A549 (cell line): ENCODE results near the gene MRPL44. TPM values are rescaled to one million over a fixed set of nuclear protein-coding genes. Genes with fewer than 3 reads are reported as not detected.

Experiments
- ATAC-seq, 2 experiments: fragments of 200-7000 bp in 1 of 2; fragments of >200 bp in 1 of 2; cut with Nextera tagmentation in 1 of 2; cut with Tn5 transposase in 1 of 2; 3 replicates each; pipeline versions ENCODE4 v1.8.0 to v1.9.1; 2018 to 2020; ENCODE audit warnings: mild to moderate bottlenecking in 1 of 2, moderate library complexity in 1 of 2
- CTCF ChIA-PET: fragments of 300-600 bp; sonication (Branson Sonifier 250); formaldehyde crosslinking; extraction: SDS; loops from one replicate; lab custom pipeline; 2021; ENCODE audit warnings: antibody characterized with exemption, inconsistent platforms; lab: Yijun Ruan, JAX
- POLR2A ChIA-PET: fragments of 350-600 bp; formaldehyde crosslinking; extraction: SDS; loops from one replicate; lab custom pipeline; 2021; ENCODE audit warnings: antibody characterized with exemption, inconsistent platforms; lab: Yijun Ruan, JAX
- DNase-seq, 2 experiments: peaks; one replicate each; pipeline versions ENCODE4 v3.0.0 to v3.0.0-alpha.2; 2011 to 2016; ENCODE audit warnings: low read depth in 1 of 2, low spot score in 1 of 2
- FAIRE-seq: peaks from 2 replicates; lab custom pipeline; 2011; peaks lifted over from hg19 to GRCh38; lab: Jason Lieb, UNC
- H3K27ac ChIP-seq, 2 experiments: fragments of >200 bp; sonication (Bioruptor Twin); formaldehyde crosslinking; 3 replicates each; pipeline ENCODE4 v1.5.1; 2016 to 2017
- H3K4me1 ChIP-seq: fragments of >200 bp; sonication (Bioruptor Twin); formaldehyde crosslinking; 3 replicates; pipeline ENCODE4 v1.6.1; 2016
- H3K4me2 ChIP-seq: fragments of >200 bp; sonication (Bioruptor Twin); formaldehyde crosslinking; 3 replicates; pipeline ENCODE4 v1.6.1; 2016
- H3K4me3 ChIP-seq: fragments of >200 bp; sonication (Bioruptor Twin); formaldehyde crosslinking; 3 replicates; pipeline ENCODE4 v1.5.1; 2016
- H3K9me3 ChIP-seq: fragments of >200 bp; sonication (Bioruptor Twin); formaldehyde crosslinking; 3 replicates; pipeline ENCODE4 v1.6.1; 2016
- BCL3 ChIP-seq: fragments of >200 bp; sonication (Bioruptor Twin); formaldehyde crosslinking; IDR thresholded peaks from 3 replicates; pipeline ENCODE4 v1.6.1; 2016
- CBX2 ChIP-seq: fragments of 200-600 bp; sonication (generic); IDR thresholded peaks from 2 replicates; pipeline ENCODE4 v1.6.1; 2016; ENCODE audit warnings: low read depth, mild to moderate bottlenecking, borderline replicate concordance
- CBX8 ChIP-seq: fragments of 200-600 bp; sonication (generic); IDR thresholded peaks from 2 replicates; pipeline ENCODE4 v1.6.1; 2016
- ELK1 ChIP-seq: fragments of 150-350 bp; IDR thresholded peaks from 2 replicates; pipeline ENCODE4 v1.6.1; 2014; ENCODE audit warnings: low read depth, mild to moderate bottlenecking, low read length
- HEYL ChIP-seq: fragments of 250-450 bp; sonication (Bioruptor Pico); IDR thresholded peaks from 2 replicates; pipeline ENCODE4 v1.8.0; 2021; ENCODE audit warnings: mild to moderate bottlenecking, moderate library complexity
- KDM1A ChIP-seq: fragments of 200-600 bp; sonication (generic); IDR thresholded peaks from 2 replicates; pipeline ENCODE4 v1.6.1; 2016; ENCODE audit warnings: low read depth, mild to moderate bottlenecking
- MAFK ChIP-seq: fragments of 450-650 bp; IDR thresholded peaks from 2 replicates; pipeline ENCODE4 v1.6.1; 2014; ENCODE audit not compliant: partially characterized antibody
- NFE2L2 ChIP-seq: fragments of 150-350 bp; conservative IDR thresholded peaks from 2 replicates; pipeline ENCODE4 v1.6.1; 2014; ENCODE audit warnings: low read length
- NPAS2 ChIP-seq: fragments of 250-450 bp; sonication (Bioruptor Pico); IDR thresholded peaks from 2 replicates; pipeline ENCODE4 v1.8.0; 2022; ENCODE audit warnings: mild to moderate bottlenecking, moderate library complexity, borderline replicate concordance
- PHF8 ChIP-seq: fragments of 200-600 bp; sonication (generic); IDR thresholded peaks from 2 replicates; pipeline ENCODE4 v1.6.1; 2016; ENCODE audit warnings: low read depth, mild to moderate bottlenecking, antibody characterized with exemption, moderate library complexity, borderline replicate concordance
- REST ChIP-seq: fragments of 200-600 bp; sonication (generic); IDR thresholded peaks from 2 replicates; pipeline ENCODE4 v1.6.1; 2016; ENCODE audit warnings: antibody characterized with exemption, mild to moderate bottlenecking, moderate library complexity
- ZFP36 ChIP-seq: fragments of 450-650 bp; IDR thresholded peaks from 2 replicates; pipeline ENCODE4 v1.6.1; 2014; ENCODE audit warnings: borderline replicate concordance; ENCODE audit not compliant: partially characterized antibody
- ZNF302 ChIP-seq: fragments of 250-450 bp; sonication (Bioruptor Pico); IDR thresholded peaks from 2 replicates; pipeline ENCODE4 v1.9.0; 2021; ENCODE audit warnings: inconsistent platforms, mild to moderate bottlenecking, moderate library complexity
- WGBS: methylation state at CpG from one replicate; pipeline ENCODE4 v1.1.6; 2017; ENCODE audit errors: missing lambda C conversion rate; 5-methylcytosine and 5-hydroxymethylcytosine counted together
- polyA plus RNA-seq, 4 experiments: library from polyadenylated mRNA; depleted of rRNA in 3 of 4; stranded (reverse); fragments of >200 nt; fragmentation: RNase III in 1 of 4; extraction: RNeasy Plus Mini Kit Qiagen cat#74134 plus additional on column Dnase treatment in 1 of 4; gene quantifications; 2 replicates in 3 of 4; 3 replicates in 1 of 4; pipeline ENCODE4 v1.2.3, GENCODE V29; 2011 to 2017
- TF ChIP-seq, protein P1 (sequence below): fragments of 450-650 bp; IDR thresholded peaks from 2 replicates; pipeline ENCODE4 v1.6.1; 2014; ENCODE audit warnings: antibody characterized with exemption
- TF ChIP-seq, protein P2 (sequence below): fragments of 250-450 bp; sonication (Bioruptor Pico); IDR thresholded peaks from 2 replicates; pipeline ENCODE4 v1.5.0; 2020; ENCODE audit warnings: low read depth, mild to moderate bottlenecking, moderate library complexity
- TF ChIP-seq, protein P3 (sequence below): fragments of >200 bp; sonication (Bioruptor Twin); formaldehyde crosslinking; IDR thresholded peaks from 3 replicates; pipeline ENCODE4 v1.5.1; 2016
- TF ChIP-seq, protein P4 (sequence below): IDR thresholded peaks from 2 replicates; pipeline ENCODE4 v1.6.1; 2012

MRPL44 gene
- polyA plus RNA-seq, 2 of the 4 experiments (the other 2 are of a cell fraction) = 39.0 to 39.2 TPM

DNA sequence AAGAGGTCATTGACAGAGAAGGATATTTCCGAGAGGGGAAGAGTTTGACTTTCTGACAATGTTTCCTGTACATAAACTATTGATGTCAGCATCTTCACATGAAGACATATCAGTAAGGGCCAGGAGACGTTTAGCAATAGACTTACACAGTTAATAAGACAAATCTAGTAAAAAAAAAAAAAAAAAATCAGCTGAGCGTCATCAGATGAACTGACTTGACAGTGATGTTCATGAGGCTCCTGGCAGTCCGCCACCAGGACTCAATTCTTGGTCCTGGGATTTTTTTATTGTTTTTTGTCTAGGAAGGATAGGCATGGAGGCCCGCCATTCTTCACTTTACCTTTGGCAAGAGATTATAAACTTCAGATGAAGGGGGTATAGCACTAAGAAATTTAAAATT is 14.5 kb downstream of the MRPL44 start:
- CTCF ChIA-PET = interaction anchor here (0.9 to 8.6 kb wide), 19 partner anchors 9 to 673 kb away, joined by 3 to 148 read pairs (median 12); no protein-coding TSS in a partner anchor
- no peak for ATAC-seq
- TF ChIP-seq ZFP36 (no peak), ZNF302 (CRISPR knock-in tag) (no peak), CBX2 (no peak), NFE2L2 (no peak), REST (no peak), KDM1A (no peak), HEYL (no peak), NPAS2 (CRISPR knock-in tag) (no peak), BCL3 (no peak), ELK1 (no peak), CBX8 (no peak), MAFK (no peak)
- TF ChIP-seq, protein P1, sequence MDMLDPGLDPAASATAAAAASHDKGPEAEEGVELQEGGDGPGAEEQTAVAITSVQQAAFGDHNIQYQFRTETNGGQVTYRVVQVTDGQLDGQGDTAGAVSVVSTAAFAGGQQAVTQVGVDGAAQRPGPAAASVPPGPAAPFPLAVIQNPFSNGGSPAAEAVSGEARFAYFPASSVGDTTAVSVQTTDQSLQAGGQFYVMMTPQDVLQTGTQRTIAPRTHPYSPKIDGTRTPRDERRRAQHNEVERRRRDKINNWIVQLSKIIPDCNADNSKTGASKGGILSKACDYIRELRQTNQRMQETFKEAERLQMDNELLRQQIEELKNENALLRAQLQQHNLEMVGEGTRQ = no peak
- TF ChIP-seq, protein P2, sequence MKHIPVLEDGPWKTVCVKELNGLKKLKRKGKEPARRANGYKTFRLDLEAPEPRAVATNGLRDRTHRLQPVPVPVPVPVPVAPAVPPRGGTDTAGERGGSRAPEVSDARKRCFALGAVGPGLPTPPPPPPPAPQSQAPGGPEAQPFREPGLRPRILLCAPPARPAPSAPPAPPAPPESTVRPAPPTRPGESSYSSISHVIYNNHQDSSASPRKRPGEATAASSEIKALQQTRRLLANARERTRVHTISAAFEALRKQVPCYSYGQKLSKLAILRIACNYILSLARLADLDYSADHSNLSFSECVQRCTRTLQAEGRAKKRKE = no peak
- TF ChIP-seq, protein P3, sequence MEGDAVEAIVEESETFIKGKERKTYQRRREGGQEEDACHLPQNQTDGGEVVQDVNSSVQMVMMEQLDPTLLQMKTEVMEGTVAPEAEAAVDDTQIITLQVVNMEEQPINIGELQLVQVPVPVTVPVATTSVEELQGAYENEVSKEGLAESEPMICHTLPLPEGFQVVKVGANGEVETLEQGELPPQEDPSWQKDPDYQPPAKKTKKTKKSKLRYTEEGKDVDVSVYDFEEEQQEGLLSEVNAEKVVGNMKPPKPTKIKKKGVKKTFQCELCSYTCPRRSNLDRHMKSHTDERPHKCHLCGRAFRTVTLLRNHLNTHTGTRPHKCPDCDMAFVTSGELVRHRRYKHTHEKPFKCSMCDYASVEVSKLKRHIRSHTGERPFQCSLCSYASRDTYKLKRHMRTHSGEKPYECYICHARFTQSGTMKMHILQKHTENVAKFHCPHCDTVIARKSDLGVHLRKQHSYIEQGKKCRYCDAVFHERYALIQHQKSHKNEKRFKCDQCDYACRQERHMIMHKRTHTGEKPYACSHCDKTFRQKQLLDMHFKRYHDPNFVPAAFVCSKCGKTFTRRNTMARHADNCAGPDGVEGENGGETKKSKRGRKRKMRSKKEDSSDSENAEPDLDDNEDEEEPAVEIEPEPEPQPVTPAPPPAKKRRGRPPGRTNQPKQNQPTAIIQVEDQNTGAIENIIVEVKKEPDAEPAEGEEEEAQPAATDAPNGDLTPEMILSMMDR = no peak

GRCh38 chr2:223972656-223973102 is 15.4 kb downstream of the MRPL44 start:
- POLR2A ChIA-PET = no interaction called here
- no peak for DNase-seq
- Histone ChIP-seq H3K4me2 (no peak overlapping the region), H3K27ac (no peak overlapping the region), H3K4me1 (no peaks in the 10 kb centered on the region; the same call in 2 of the 3 replicates), H3K4me3 (no peak overlapping the region), H3K9me3 (no peaks in the 10 kb centered on the region)
- 91% methylated on average over 7 of the region's 7 CpGs for WGBS
- CTCF ChIA-PET = interaction anchor here (0.6 to 8.6 kb wide), 7 partner anchors 8 to 322 kb away, joined by 3 to 148 read pairs (median 4); no protein-coding TSS in a partner anchor
- TF ChIP-seq, protein P4, sequence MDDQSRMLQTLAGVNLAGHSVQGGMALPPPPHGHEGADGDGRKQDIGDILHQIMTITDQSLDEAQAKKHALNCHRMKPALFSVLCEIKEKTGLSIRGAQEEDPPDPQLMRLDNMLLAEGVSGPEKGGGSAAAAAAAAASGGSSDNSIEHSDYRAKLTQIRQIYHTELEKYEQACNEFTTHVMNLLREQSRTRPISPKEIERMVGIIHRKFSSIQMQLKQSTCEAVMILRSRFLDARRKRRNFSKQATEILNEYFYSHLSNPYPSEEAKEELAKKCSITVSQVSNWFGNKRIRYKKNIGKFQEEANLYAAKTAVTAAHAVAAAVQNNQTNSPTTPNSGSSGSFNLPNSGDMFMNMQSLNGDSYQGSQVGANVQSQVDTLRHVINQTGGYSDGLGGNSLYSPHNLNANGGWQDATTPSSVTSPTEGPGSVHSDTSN = no peak
- TF ChIP-seq NFE2L2 (no peak), PHF8 (no peak)
- no peak for ATAC-seq
- no peak for FAIRE-seq

More for the DNA sequence above, 14.5 kb downstream of the MRPL44 start:
- Histone ChIP-seq H3K9me3 (no peaks in the 10 kb centered on the region), H3K27ac (no peak overlapping the region), H3K4me1 (no peaks in the 10 kb centered on the region; the same call in 2 of the 3 replicates), H3K4me3 (no peak overlapping the region), H3K4me2 (no peak overlapping the region)
- DNase-seq (no peak), FAIRE-seq (no peak)
- 82% methylated on average over 5 of the region's 5 CpGs for WGBS
- POLR2A ChIA-PET = no interaction called here
